ENCODE results near the gene PFDN4. TPM values are rescaled to one million over a fixed set of nuclear protein-coding genes. Genes with fewer than 3 reads are reported as not detected.
"Not testable (repeated sequence)": the region's sequence is repeated elsewhere in the genome, so short reads cannot be mapped to it uniquely, and the experiment has no call there.

PFDN4 gene
- total and polyA plus RNA-seq, 4 experiments from 2014 or later = 15.2 to 70.7 (median 30.2) TPM

GRCh38 chr20:54255157-54255556 is 47.3 kb downstream of the PFDN4 start:
- H3K27me3 ChIP-seq (ENCODE audit: insufficient read depth, low read length) = no peaks in the 10 kb centered on the region
- ChIA-PET POLR2A (ENCODE audit: partially characterized antibody) (no interaction called here), CTCF (ENCODE audit: partially characterized antibody) (interaction anchor here (1.0 kb wide), 2 partner anchors 9 to 21 kb away, joined by 3 to 4 read pairs; no protein-coding TSS in a partner anchor)
- H3K27ac Mint-ChIP-seq = no peak overlapping the region
- H3K27me3 Mint-ChIP-seq = peaks cover 0 to 9% of the 10 kb centered on the region in 2 donors
- intact Hi-C loops (cut with micrococcal nuclease) = no loop called here
- no peaks in the 10 kb centered on the region for H3K9me3 ChIP-seq (ENCODE audit: control insufficient read depth in 1 of 2, low read length in 2 of 2)
- H3K9me3 Mint-ChIP-seq = peaks cover 0 to 3% (median 0%) of the 10 kb centered on the region in 8 donors
- no peak for DNase-seq
- H3K36me3 ChIP-seq (ENCODE audit: insufficient read depth, low read length) = no peaks in the 10 kb centered on the region
- no peak overlapping the region for H3K27ac ChIP-seq (ENCODE audit: low read depth, low read length)
- no peaks in the 10 kb centered on the region for H3K4me1 ChIP-seq (ENCODE audit: insufficient read depth, low read length)
- H3K36me3 Mint-ChIP-seq = no peaks in the 10 kb centered on the region
- H3K4me3 ChIP-seq (ENCODE audit: low read length in 2 of 2) = no peak overlapping the region
- no peaks in the 10 kb centered on the region for H3K4me1 Mint-ChIP-seq
- H3K4me3 Mint-ChIP-seq = no peak overlapping the region

- Mint-ChIP-seq H3K4me1 (no peaks in the 10 kb centered on the region), H3K27ac (no peak overlapping the region), H3K4me3 (no peak overlapping the region), H3K9me3 (peaks cover 0 to 3% (median 0%) of the 10 kb centered on the region in 8 donors), H3K27me3 (peaks cover 0 to 9% of the 10 kb centered on the region in 2 donors), H3K36me3 (no peaks in the 10 kb centered on the region)
- DNase-seq = no peak
- H3K27ac ChIP-seq (ENCODE audit: low read depth, low read length) = no peak overlapping the region
- H3K27me3 ChIP-seq (ENCODE audit: insufficient read depth, low read length) = no peaks in the 10 kb centered on the region
- H3K36me3 ChIP-seq (ENCODE audit: insufficient read depth, low read length) = no peaks in the 10 kb centered on the region
- POLR2A ChIA-PET (ENCODE audit: partially characterized antibody) = no interaction called here
- intact Hi-C loops (cut with micrococcal nuclease) = no loop called here
- CTCF ChIA-PET (ENCODE audit: partially characterized antibody) = interaction anchor here (1.0 kb wide), 1 partner anchor 11 kb away, joined by 4 read pairs; no protein-coding TSS in a partner anchor
- H3K4me3 ChIP-seq (ENCODE audit: low read length in 2 of 2) = no peak overlapping the region
- no peaks in the 10 kb centered on the region for H3K9me3 ChIP-seq (ENCODE audit: control insufficient read depth in 1 of 2, low read length in 2 of 2)
- H3K4me1 ChIP-seq (ENCODE audit: insufficient read depth, low read length) = no peaks in the 10 kb centered on the region
Measured at GRCh38 chr20:54256202-54256601, 48.3 kb downstream of the PFDN4 start.

GRCh38 chr20:54257071-54257816 is 49.4 kb downstream of the PFDN4 start:
- Histone ChIP-seq H3K9me3 (ENCODE audit: control insufficient read depth in 1 of 2, low read length in 2 of 2) (no peaks in the 10 kb centered on the region), H3K27ac (ENCODE audit: low read depth, low read length) (no peak overlapping the region), H3K36me3 (ENCODE audit: insufficient read depth, low read length) (no peaks in the 10 kb centered on the region), H3K4me3 (ENCODE audit: low read length in 2 of 2) (no peak overlapping the region), H3K4me1 (ENCODE audit: insufficient read depth, low read length) (no peaks in the 10 kb centered on the region), H3K27me3 (ENCODE audit: insufficient read depth, low read length) (no peaks in the 10 kb centered on the region)
- Mint-ChIP-seq H3K27me3 (peaks cover 0 to 9% of the 10 kb centered on the region in 2 donors), H3K4me1 (no peaks in the 10 kb centered on the region), H3K9me3 (peaks cover 0 to 3% (median 0%) of the 10 kb centered on the region in 8 donors), H3K4me3 (no peak overlapping the region), H3K36me3 (no peaks in the 10 kb centered on the region), H3K27ac (no peak overlapping the region)
- intact Hi-C loops (cut with micrococcal nuclease) = no loop called here
- POLR2A ChIA-PET (ENCODE audit: partially characterized antibody) = no interaction called here
- no peak for DNase-seq
- CTCF ChIA-PET (ENCODE audit: partially characterized antibody) = no interaction called here

GRCh38 chr20:54260116-54260515 is 52.2 kb downstream of the PFDN4 start:
- ChIA-PET CTCF (ENCODE audit: partially characterized antibody) (no interaction called here), POLR2A (ENCODE audit: partially characterized antibody) (no interaction called here)
- no peaks in the 10 kb centered on the region for H3K9me3 ChIP-seq (ENCODE audit: control insufficient read depth in 1 of 2, low read length in 2 of 2)
- Mint-ChIP-seq H3K27ac (no peak overlapping the region), H3K4me1 (no peaks in the 10 kb centered on the region), H3K9me3 (peaks cover 0 to 3% (median 0%) of the 10 kb centered on the region in 8 donors), H3K4me3 (no peak overlapping the region), H3K36me3 (no peaks in the 10 kb centered on the region), H3K27me3 (peaks cover 0 to 7% of the 10 kb centered on the region in 2 donors)
- no peak overlapping the region for H3K27ac ChIP-seq (ENCODE audit: low read depth, low read length)
- no peaks in the 10 kb centered on the region for H3K4me1 ChIP-seq (ENCODE audit: insufficient read depth, low read length)
- DNase-seq = no peak
- no peaks in the 10 kb centered on the region for H3K27me3 ChIP-seq (ENCODE audit: insufficient read depth, low read length)
- H3K36me3 ChIP-seq (ENCODE audit: insufficient read depth, low read length) = no peaks in the 10 kb centered on the region
- no peak overlapping the region for H3K4me3 ChIP-seq (ENCODE audit: low read length in 2 of 2)
- intact Hi-C loops (cut with micrococcal nuclease) = no loop called here

GRCh38 chr20:54262671-54263070 is 54.8 kb downstream of the PFDN4 start:
- Histone ChIP-seq H3K27me3 (ENCODE audit: insufficient read depth, low read length) (no peaks in the 10 kb centered on the region), H3K27ac (ENCODE audit: low read depth, low read length) (no peak overlapping the region), H3K36me3 (ENCODE audit: insufficient read depth, low read length) (no peaks in the 10 kb centered on the region), H3K4me1 (ENCODE audit: insufficient read depth, low read length) (no peaks in the 10 kb centered on the region), H3K4me3 (ENCODE audit: low read length in 2 of 2) (no peak overlapping the region), H3K9me3 (ENCODE audit: control insufficient read depth in 1 of 2, low read length in 2 of 2) (no peaks in the 10 kb centered on the region)
- intact Hi-C loops (cut with micrococcal nuclease) = no loop called here
- Mint-ChIP-seq H3K27ac (no peak overlapping the region), H3K4me1 (no peaks in the 10 kb centered on the region), H3K27me3 (peaks cover 0 to 4% of the 10 kb centered on the region in 2 donors), H3K9me3 (no peaks in the 10 kb centered on the region), H3K36me3 (no peaks in the 10 kb centered on the region), H3K4me3 (no peak overlapping the region)
- POLR2A ChIA-PET (ENCODE audit: partially characterized antibody) = no interaction called here
- CTCF ChIA-PET (ENCODE audit: partially characterized antibody) = no interaction called here
- no peak for DNase-seq

- CTCF ChIA-PET (ENCODE audit: partially characterized antibody) = no interaction called here
- Histone ChIP-seq H3K9me3 (ENCODE audit: control insufficient read depth in 1 of 2, low read length in 2 of 2) (no peaks in the 10 kb centered on the region), H3K4me3 (ENCODE audit: low read length in 2 of 2) (no peak overlapping the region), H3K4me1 (ENCODE audit: insufficient read depth, low read length) (no peaks in the 10 kb centered on the region), H3K36me3 (ENCODE audit: insufficient read depth, low read length) (no peaks in the 10 kb centered on the region), H3K27me3 (ENCODE audit: insufficient read depth, low read length) (no peaks in the 10 kb centered on the region), H3K27ac (ENCODE audit: low read depth, low read length) (no peak overlapping the region)
- H3K36me3 Mint-ChIP-seq = no peaks in the 10 kb centered on the region
- H3K27me3 Mint-ChIP-seq = peaks cover 0 to 4% of the 10 kb centered on the region in 2 donors
- no peaks in the 10 kb centered on the region for H3K4me1 Mint-ChIP-seq
- H3K9me3 Mint-ChIP-seq = no peaks in the 10 kb centered on the region
- H3K4me3 Mint-ChIP-seq = no peak overlapping the region
- POLR2A ChIA-PET (ENCODE audit: partially characterized antibody) = no interaction called here
- intact Hi-C loops (cut with micrococcal nuclease) = no loop called here
- H3K27ac Mint-ChIP-seq = no peak overlapping the region
- no peak for DNase-seq
Measured at GRCh38 chr20:54263116-54263690, 55.3 kb downstream of the PFDN4 start.

- POLR2A ChIA-PET (ENCODE audit: partially characterized antibody); intact Hi-C loops (cut with micrococcal nuclease); H3K4me1 ChIP-seq (ENCODE audit: insufficient read depth, low read length); CTCF ChIA-PET (ENCODE audit: partially characterized antibody); H3K9me3 Mint-ChIP-seq; DNase-seq; H3K9me3 ChIP-seq (ENCODE audit: control insufficient read depth in 1 of 2, low read length in 2 of 2); H3K4me1 Mint-ChIP-seq; H3K27ac ChIP-seq (ENCODE audit: low read depth, low read length); H3K4me3 ChIP-seq (ENCODE audit: low read length in 2 of 2); H3K27me3 ChIP-seq (ENCODE audit: insufficient read depth, low read length); H3K27ac Mint-ChIP-seq; H3K36me3 ChIP-seq (ENCODE audit: insufficient read depth, low read length); H3K27me3 Mint-ChIP-seq; H3K4me3 Mint-ChIP-seq; H3K36me3 Mint-ChIP-seq: not testable (repeated sequence)
Measured at GRCh38 chr20:54265791-54266190, 57.9 kb downstream of the PFDN4 start.

All from CD4-positive, alpha-beta memory T cell (primary cell).